ENCODE results near the gene AP2A1. TPM values are rescaled to one million over a fixed set of nuclear protein-coding genes. Genes with fewer than 3 reads are reported as not detected.

AP2A1 gene
- total RNA-seq, 6 donors from 2014 or later, result 46.0 to 113 (median 77.6) TPM

DNA sequence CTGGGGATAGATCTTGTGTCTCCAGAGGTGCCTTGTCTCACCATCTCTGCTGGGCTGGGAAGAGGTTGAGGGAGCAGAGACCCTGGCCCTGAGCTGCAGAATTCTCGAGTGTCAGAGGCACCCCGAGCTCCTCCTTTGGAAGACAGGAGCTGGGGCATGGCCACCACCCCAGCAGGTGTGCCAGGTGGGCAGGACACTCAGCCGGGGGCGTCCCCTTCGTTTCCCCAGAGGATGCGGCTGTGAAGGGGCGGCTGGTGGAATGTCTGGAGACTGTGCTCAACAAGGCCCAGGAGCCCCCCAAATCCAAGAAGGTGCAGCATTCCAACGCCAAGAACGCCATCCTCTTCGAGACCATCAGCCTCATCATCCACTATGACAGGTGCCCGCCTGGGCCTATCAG, 31.8 kb downstream of the AP2A1 start:
- ATAC-seq (ENCODE audit: low FRiP score in 2 of 2) (no peak), DNase-seq (no peak)
- TF ChIP-seq EP300 (IDR thresholded peaks at IDR 0.05) (no peak), POLR2AphosphoS5 (IDR thresholded peaks at IDR 0.05) (no peak), POLR2A (IDR thresholded peaks at IDR 0.05) (no peak)
- TF ChIP-seq, protein P1, sequence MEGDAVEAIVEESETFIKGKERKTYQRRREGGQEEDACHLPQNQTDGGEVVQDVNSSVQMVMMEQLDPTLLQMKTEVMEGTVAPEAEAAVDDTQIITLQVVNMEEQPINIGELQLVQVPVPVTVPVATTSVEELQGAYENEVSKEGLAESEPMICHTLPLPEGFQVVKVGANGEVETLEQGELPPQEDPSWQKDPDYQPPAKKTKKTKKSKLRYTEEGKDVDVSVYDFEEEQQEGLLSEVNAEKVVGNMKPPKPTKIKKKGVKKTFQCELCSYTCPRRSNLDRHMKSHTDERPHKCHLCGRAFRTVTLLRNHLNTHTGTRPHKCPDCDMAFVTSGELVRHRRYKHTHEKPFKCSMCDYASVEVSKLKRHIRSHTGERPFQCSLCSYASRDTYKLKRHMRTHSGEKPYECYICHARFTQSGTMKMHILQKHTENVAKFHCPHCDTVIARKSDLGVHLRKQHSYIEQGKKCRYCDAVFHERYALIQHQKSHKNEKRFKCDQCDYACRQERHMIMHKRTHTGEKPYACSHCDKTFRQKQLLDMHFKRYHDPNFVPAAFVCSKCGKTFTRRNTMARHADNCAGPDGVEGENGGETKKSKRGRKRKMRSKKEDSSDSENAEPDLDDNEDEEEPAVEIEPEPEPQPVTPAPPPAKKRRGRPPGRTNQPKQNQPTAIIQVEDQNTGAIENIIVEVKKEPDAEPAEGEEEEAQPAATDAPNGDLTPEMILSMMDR (IDR thresholded peaks at IDR 0.05), result no peak
- Histone ChIP-seq H3K36me3 (peaks cover 40 to 100% (median 93%) of the 10 kb centered on the region in 4 donors), H3K4me3 (no peak overlapping the region), H3K27me3 (no peaks in the 10 kb centered on the region), H3K9me3 (no peaks in the 10 kb centered on the region), H3K27ac (no peak overlapping the region), H3K4me1 (peaks cover 0 to 2% (median 0%) of the 10 kb centered on the region in 4 donors)
- 84 to 98% methylated on average over 4 to 11 of the region's 11 CpGs for WGBS, 2 donors

DNA sequence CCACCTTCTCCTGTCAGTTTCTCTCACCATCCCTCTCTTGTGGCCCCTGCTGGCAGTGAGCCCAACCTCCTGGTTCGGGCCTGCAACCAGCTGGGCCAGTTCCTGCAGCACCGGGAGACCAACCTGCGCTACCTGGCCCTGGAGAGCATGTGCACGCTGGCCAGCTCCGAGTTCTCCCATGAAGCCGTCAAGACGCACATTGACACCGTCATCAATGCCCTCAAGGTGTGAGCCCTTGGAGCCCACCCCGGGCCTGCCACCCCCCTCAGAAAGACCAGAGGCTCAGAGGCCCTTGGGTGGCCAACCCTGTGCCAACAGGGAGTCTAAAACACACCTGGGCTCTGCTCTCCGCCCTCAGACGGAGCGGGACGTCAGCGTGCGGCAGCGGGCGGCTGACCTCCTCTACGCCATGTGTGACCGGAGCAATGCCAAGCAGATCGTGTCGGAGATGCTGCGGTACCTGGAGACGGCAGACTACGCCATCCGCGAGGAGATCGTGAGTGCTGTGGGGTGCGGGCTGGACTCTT, 32.5 kb downstream of the AP2A1 start:
- ATAC-seq (ENCODE audit: low FRiP score in 2 of 2), result no peak
- H3K4me3 ChIP-seq, result no peak overlapping the region
- H3K27ac ChIP-seq, result no peak overlapping the region
- H3K9me3 ChIP-seq, result no peaks in the 10 kb centered on the region
- 94 to 95% methylated on average over 14 to 28 of the region's 28 CpGs for whole genome bisulfite sequencing, 2 donors
- H3K36me3 ChIP-seq, result peaks cover 41 to 100% (median 95%) of the 10 kb centered on the region in 4 donors
- H3K4me1 ChIP-seq, result peaks cover 0 to 2% (median 0%) of the 10 kb centered on the region in 4 donors
- no peak for TF ChIP-seq POLR2A (IDR thresholded peaks at IDR 0.05)
- TF ChIP-seq POLR2AphosphoS5 (IDR thresholded peaks at IDR 0.05), result no peak
- no peak for TF ChIP-seq EP300 (IDR thresholded peaks at IDR 0.05)
- TF ChIP-seq, protein P1 (IDR thresholded peaks at IDR 0.05), result no peak
- no peak for DNase-seq
- H3K27me3 ChIP-seq, result no peaks in the 10 kb centered on the region

DNA sequence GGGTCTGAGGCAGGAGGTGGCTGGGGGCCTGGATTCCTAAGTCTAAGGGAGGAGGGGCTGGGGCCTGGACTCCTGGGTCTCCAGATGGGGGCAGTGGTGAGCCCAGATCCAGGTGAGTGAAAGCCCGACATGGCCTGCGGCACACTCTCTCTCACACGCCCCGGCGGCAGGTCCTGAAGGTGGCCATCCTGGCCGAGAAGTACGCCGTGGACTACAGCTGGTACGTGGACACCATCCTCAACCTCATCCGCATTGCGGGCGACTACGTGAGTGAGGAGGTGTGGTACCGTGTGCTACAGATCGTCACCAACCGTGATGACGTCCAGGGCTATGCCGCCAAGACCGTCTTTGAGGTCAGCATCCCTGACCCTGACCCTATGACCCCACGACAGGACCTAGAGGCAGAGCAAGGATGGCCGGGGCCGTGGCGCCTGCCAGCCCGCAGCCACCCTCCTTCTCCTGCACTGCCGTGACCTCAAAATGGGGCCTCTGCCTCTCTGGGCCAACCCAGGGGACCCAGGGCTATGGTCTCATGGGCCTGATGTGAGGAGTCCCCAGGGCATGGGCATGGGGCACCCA, 33.1 kb downstream of the AP2A1 start:
- Histone ChIP-seq H3K4me1 (peaks cover 0 to 2% (median 0%) of the 10 kb centered on the region in 4 donors), H3K36me3 (peaks cover 39 to 100% (median 91%) of the 10 kb centered on the region in 4 donors), H3K9me3 (no peaks in the 10 kb centered on the region), H3K27me3 (no peaks in the 10 kb centered on the region), H3K27ac (no peak overlapping the region), H3K4me3 (no peak overlapping the region)
- no peak for DNase-seq
- no peak for TF ChIP-seq POLR2A (IDR thresholded peaks at IDR 0.05)
- TF ChIP-seq, protein P1 (IDR thresholded peaks at IDR 0.05), result no peak
- TF ChIP-seq EP300 (IDR thresholded peaks at IDR 0.05), result no peak
- TF ChIP-seq POLR2AphosphoS5 (IDR thresholded peaks at IDR 0.05), result no peak
- WGBS, 2 donors, result 91 to 97% methylated on average over 15 to 25 of the region's 25 CpGs
- no peak for ATAC-seq (ENCODE audit: low FRiP score in 2 of 2)

DNA sequence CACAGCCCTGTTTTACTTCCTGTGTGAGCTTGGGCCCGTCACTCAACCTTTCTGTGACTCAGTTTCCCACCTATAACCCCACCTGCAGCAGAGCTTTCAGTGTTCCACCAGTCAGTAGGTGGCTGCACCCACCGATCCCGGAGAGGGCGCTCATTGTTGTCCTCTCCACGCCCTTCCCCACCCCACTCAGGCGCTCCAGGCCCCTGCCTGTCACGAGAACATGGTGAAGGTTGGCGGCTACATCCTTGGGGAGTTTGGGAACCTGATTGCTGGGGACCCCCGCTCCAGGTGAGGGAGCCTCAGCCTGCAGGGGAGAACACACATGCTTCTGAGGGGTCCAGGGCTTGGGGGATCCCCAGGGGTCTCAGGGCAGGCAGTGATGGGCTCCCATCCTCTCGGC, 34.0 kb downstream of the AP2A1 start:
- no peak overlapping the region for H3K4me3 ChIP-seq
- H3K4me1 ChIP-seq, result peaks cover 0 to 2% (median 0%) of the 10 kb centered on the region in 4 donors
- no peak for DNase-seq
- H3K9me3 ChIP-seq, result no peaks in the 10 kb centered on the region
- WGBS, 2 donors, result 97 to 99% methylated on average over 6 to 10 of the region's 10 CpGs
- no peak for ATAC-seq (ENCODE audit: low FRiP score in 2 of 2)
- no peaks in the 10 kb centered on the region for H3K27me3 ChIP-seq
- TF ChIP-seq POLR2AphosphoS5 (IDR thresholded peaks at IDR 0.05) (no peak), POLR2A (IDR thresholded peaks at IDR 0.05) (no peak), EP300 (IDR thresholded peaks at IDR 0.05) (no peak)
- TF ChIP-seq, protein P1 (IDR thresholded peaks at IDR 0.05), result no peak
- peaks cover 30 to 99% (median 90%) of the 10 kb centered on the region in 4 donors for H3K36me3 ChIP-seq
- H3K27ac ChIP-seq, result no peak overlapping the region
